Measurements from ENCODE around the gene KCNJ3.

KCNJ3 gene

DNA sequence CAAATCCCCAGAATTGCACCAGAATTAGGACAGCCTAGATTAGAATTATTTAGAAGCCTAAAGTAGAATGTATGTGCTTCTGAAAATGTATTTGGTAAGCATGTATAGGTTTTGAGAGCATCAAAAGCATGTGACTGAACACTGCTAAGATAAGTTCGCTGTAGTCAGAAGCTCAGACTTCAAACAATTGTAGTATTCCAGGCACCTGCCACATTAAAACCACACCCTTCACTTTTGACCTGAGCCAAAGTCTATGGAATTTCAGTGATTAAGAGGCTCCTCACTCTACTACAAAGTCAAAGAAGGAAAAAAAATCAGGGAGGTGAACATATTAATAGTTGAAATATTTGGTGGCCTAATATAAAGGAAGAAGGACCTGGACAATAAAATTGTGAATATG lies 8.2 kb downstream of the KCNJ3 start:
- no peak for DNase-seq (ENCODE audit: low read depth)

DNA sequence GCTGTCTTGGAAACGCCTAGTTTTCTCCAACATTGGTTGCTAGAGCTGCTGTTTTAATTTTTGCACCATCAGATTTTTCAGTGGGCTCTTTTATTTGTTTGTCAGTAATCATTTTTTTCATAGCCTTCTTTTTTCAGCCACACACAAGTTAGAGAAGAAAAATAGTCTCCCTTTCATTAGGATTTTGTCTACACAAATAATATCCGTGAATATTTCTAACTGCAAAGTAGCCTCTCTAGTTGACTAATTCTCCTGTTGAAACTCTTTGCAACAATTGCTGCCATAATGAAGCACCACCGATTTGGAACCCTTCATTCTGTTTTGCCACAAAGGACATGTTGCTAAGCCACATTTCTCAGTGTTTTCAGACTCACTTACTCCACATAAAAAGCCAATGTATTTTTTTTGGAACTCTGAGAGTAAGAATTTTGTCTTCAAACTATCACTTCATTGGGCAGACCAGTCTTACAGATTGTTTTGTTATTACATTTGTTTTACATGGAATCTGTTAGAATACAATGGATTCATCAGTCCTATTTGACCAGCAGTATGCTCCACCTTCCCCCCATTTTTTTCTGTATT lies 9.6 kb downstream of the KCNJ3 start:
- no peak for DNase-seq (ENCODE audit: low read depth)

DNA sequence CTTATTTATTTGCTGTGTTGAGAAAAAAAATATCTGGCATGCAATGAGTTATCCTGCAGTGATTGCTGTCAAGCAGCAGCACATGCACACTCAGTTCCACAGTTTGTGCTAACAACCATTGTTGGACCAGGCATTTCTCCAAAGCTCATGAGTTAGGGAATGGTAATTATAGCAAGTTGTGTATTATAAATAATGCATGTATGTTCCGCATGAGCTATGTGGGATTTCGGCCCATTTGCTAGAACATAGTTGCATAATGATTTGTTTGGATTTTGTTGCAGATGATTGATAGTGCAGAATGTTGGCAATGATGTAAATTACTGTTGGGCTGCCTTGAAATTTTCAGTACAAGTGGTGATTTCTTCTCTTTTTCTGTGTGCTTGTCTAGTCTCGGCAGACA lies 10.7 kb downstream of the KCNJ3 start:
- DNase-seq (ENCODE audit: low read depth): no peak

DNA sequence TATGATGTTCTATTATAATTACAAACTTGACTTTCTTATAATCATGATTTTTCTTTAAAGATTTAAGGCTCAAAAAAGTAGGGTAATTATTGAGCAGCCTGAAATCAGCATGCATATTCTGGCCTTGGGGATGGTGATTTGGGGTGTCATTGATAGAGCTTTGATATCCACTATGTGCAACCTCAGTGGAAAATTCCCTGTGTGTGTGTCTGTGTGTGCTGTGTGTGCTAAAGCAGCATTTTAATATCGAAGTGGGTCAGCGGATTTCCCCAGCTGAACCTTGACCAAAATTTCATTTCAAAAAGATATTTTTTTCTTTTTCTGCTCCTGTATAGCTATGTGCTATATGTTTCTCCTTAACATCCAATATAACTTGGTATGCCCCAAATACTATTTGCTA lies 11.6 kb downstream of the KCNJ3 start:
- DNase-seq (ENCODE audit: low read depth): no peak

DNA sequence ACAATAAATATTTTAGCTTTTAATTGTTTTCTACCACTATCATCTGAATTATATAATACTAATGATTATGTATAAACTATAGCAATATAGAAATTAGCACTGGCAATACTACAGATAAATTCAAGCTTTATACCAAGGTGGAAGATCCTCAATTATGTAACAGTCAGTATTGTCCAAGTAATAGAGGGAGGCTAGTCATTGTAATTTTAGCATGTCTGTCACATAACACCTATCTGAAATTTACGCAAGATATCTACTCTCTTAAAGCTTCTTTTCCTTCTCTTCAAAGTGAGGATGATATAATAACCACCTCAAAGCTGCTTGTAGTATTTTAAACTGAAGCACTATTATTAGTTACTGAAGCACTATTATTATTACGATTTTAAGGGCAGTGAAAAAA lies 12.2 kb downstream of the KCNJ3 start:
- no peak for DNase-seq (ENCODE audit: low read depth)

DNA sequence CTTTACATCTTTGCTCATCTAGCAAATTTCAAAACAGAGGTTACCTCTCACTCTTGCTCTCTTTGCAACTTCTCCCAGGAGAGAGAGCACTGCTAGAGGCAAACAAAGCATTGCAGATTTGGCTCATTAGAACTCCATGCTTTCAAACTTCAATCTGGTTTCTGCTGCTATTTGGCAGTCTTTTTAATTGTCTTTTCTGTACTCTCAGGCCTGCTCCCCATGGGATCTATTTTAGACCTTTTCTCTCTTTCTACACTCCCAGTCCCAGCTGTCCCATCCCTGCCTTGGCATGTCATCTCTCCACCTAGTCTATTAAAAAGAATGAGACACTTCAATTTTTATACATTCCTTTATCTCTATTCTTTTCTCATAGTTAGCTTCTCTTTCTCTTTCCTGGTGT lies 15.2 kb downstream of the KCNJ3 start:
- DNase-seq (ENCODE audit: low read depth): no peak

DNA sequence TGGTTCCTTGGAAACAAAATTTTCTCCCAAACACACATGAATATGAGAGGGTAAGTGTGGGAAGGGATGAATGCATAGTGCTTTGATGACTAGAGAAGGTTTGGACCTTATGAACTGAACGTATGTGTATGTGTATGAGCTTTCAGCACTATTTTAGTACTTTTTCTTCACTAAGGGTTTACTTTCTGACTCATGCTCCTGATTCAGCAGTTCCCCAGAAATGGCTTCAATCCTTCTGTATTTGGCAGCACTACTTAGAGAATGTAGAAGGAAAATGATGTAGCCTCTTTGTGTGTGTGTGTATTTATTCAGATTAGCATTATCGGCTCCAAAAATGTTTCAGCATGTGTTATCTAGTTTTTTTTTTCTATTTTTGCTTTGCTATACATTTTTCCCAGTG lies 22.2 kb downstream of the KCNJ3 start:
- no peak for DNase-seq (ENCODE audit: low read depth)

DNA sequence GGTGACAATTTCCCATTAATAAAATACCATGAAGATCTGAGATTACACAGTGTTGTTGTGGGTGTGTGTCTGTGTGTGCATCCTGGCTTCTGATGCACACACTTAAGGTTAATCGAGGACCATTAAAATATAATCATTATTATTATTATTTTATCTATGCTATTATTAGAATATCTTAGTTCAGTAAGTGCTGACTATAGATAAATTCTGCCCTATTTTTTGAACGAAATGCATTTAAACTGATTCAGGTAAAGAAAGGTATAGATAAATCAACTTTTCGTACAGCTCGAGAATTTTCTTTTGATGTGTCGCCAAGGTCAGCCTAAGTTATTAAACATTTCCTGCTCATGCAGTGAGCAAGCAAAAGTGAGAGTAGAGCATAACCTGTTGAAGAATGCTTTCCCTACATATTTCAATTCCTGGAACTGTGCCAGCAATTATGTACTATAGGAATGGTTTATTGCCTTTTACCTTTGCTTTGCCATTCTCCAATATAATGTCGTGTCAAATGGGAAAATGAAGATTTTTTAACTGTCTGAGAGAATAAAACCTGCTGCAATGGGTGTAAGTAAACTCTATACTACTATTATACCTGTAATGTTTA lies 25.8 kb downstream of the KCNJ3 start:
- no peak for DNase-seq (ENCODE audit: low read depth)

DNA sequence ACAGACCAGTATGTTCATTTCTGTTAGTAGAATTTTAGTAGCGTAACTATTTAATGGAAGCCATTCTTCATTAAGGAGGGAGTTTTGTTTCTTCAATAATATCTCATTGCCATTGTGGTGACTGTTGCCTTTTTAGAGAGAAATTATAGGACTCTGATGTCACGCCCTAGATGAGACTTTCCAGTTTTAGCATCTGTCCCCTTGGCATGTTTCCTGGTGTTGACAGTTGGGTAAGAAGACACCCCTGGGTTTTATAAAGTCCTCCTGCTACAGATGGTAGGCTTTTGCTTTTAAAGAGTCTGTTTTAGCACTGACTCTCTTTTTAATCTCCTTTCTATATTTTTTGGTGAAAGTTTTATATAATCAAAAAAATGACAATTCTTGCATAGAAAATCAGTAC lies 41.9 kb downstream of the KCNJ3 start:
- no peak for DNase-seq (ENCODE audit: low read depth)

DNA sequence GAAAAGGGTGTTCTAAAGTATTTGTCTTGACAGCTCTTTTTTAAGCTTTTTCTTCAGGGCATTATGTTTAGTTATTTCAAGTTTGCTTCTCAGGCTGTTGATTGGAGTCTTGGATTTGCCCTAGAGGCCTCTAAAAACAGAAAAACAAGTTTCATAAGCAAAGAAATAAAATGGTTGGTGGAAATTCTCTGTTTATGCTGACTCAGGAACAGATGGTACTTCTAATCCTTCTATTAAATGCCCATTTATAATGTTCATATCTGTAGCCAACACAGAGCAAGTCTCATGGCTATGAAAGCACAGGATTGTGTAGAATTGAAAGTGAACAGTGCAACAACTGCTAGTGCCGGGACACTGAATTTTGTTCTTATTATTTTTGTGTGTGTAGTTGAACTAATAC lies 60.4 kb downstream of the KCNJ3 start:
- DNase-seq (ENCODE audit: low read depth): no peak

DNA sequence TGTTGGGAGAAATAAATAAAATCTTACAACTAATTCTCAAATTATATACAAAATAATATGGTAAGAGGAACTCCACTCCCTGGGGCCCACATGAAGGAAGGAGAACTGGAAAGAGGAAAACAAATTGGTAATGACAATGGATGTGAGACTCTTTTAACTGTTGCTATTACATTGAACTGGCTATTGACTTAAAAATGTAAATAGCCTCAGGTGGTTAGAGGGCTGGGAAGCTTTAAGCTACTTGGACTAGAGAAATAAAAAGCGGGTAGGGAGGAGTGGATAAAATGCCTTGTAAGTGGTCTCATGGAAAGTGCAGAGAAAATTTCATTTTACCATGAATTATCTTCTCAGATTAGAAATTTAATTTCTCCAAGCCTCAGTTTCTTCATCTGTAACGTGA lies 64.1 kb downstream of the KCNJ3 start:
- DNase-seq (ENCODE audit: low read depth): no peak

DNA sequence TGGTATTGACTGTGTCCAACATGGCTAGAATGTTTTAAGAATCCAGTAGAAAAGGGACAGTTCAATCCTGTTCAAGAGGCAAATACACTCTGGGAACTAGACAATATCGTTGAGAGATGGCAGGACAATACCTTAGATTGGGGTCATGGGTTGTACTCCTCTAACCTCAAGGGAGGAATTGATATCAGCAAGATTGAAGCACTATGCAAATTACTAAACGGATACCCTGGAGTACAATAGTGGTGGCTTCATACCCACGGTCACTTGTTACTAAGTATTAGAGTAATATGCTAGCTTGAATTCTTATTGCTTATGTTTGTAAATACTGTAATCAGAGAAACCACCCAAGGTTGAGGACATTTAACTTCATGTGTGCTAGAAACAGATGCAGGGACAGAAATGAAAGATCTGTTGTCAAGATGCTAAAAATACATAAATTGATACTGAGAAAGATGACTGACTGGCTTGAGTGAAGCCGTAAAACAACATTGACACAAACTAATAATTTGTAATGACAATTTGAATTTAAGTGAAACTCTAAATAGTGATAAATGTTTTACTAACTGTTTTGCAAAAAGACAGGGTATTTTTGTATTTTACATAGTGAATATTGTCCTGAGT lies 73.3 kb downstream of the KCNJ3 start:
- DNase-seq (ENCODE audit: low read depth): no peak

DNA sequence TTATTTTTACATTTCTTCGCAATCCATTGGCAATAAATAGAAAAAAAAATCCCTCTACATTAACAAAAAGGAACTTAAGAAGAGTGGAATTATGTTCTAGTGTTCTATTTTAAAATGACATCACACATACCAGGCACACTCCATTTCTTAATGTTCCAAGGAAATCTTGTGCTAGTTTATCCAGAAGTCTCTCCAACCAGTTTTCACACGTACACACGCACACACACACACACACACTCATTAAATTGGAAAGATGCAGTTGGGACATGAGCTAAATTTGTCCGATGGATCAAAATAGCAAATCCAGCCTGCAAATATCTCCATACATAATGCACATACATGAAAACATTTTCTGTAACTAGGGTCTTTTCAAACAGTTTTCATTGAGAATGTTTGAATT lies 78.3 kb downstream of the KCNJ3 start:
- no peak for DNase-seq (ENCODE audit: low read depth)

DNA sequence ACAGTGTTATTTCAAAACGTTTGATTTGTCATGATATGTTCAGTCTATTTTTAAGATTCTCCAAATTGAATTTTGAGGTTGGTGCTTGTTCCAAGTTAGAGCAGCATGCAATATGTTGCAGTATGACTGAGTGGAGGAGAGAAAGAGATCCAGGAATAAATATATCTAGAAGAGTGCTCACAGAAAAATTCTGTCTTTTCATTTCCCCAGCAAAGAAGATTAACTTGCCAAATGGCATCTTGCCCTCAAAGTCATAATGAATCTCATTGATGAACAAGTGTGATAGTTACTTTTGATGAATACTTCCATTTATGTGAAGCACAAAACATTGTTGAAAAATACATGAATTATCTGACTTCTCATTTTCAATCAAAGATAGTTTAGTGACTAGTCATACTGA lies 95.9 kb downstream of the KCNJ3 start:
- no peak for DNase-seq (ENCODE audit: low read depth)

DNA sequence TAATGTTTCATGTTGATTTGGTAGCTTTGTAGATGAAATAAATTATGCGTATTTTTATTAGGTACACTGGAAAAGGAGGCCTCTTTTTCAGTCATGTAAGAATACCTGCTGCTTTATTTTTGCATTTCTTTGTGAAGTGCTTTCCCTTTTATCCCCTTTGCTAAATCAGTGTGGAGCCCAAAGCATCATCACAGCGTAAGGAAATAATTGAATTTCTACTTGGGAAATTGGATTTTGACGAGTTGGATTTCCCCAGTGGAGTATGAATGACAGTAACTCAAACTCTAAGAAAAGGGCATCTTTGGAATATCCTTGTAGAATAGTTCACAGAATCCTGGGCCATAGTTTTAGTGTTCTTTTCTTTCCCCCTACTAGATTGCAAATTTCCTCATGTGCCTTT lies 97.2 kb downstream of the KCNJ3 start:
- DNase-seq (ENCODE audit: low read depth): no peak

DNA sequence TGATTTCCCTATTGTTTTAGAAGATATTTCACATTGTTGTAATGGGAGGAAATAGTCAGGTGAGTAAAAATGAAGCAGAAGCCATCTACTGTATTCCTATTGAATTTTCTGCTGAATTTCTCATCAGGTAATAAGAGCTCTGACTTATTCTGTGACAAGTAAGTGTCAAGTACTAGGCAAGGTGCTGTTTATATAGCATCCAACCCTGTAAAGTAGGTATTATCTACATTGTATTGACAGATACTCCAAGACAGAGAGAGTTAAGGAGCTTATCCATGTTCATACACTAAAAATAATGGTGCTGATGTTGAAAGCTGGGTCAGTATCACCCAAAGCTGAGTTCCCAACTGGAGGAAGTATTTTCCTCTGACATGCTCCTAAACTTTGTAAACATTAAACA lies 106.0 kb downstream of the KCNJ3 start:
- DNase-seq (ENCODE audit: low read depth): no peak

DNA sequence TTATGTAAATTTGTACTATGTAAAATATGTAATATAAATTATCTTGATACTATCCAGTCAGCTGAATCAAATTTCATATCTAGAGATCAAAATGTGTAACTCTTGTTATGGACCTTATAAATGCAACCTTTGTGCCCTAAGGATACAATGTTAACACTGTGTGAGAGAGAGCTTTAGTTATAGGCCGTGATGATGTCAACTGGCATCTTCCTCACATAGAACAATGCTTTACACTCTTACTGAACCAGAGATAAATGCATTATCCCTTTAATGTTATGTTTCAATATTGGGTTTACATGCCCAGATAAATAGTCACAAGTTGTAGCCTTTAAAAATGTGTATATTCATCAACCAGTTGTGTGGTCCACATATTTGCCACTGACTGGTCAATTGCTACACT lies 115.1 kb downstream of the KCNJ3 start:
- no peak for DNase-seq (ENCODE audit: low read depth)

DNA sequence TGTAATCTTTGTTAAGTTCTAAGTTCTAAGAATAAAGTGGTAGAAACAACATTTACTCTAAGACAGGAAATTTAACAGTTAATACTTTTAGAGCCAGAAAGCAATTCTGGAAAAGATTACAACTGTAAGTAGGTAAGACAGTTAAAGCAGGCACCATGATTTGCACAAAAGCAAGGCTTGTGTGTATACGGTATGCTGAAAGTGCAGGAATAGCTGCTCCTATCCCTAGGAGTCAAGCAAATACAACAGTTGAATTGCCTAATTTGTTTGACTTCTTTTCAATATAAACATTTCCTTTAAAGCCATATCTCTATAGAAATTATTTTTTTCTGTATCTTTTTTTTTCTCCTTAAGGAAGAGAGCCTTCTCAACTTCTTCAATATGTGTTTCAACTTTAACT lies 116.4 kb downstream of the KCNJ3 start:
- no peak for DNase-seq (ENCODE audit: low read depth)

DNA sequence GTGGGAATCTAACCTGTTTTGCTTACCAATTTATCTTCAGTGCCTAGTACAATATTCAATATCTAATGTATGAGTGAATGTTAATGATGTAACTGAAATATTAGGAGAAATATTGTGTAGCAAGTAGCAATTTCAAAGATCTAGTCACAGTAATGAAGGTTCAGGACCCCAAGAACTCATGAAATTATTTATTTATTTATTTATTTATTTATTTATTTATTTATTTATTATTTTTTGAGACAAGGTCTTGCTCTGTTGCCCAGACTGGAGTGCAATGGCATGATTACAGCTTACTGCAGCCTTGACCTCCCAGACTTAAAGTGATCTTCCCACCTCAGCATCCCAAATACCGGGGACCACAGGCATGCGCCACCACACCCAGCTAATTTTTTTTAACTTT lies 126.9 kb downstream of the KCNJ3 start:
- no peak for DNase-seq (ENCODE audit: low read depth)

DNA sequence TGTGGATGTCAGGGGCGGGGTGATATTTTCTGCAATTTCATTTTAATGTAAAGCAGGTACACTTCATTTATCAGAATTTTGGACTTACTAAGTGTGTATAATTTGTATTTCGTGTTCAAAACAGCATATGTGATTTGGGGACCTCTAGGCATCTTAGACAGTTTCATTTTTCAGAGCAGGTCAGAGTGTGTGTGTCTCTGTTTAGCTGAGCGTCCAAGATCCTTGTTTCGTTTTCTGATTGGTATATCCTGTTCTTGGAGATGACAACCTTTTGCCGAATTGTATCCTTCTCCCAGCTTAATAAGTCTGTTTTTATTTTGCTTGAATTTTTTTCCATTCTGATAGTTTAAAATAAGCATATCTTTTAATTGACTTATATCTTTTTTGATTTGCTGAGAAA lies 128.3 kb downstream of the KCNJ3 start:
- no peak for DNase-seq (ENCODE audit: low read depth)

DNA sequence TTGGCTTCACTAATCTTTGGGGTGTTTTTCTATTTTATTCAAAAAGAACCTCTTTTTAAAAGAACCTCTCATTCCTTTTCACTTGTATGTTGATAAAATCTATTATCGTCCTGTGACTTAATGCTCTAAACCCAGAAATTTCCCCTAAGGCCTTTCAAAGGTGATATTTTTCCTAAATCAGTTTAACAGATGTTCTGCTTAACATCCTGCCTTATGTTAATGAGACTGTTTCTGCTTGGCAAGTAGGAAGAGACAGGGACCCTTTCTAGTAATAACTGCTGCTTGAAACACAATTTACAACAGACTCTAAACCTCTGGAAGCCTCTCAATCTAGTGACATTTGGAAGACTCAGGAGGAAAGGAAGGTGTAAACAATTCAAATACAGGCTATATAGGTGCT lies 128.8 kb downstream of the KCNJ3 start:
- no peak for DNase-seq (ENCODE audit: low read depth)

DNA sequence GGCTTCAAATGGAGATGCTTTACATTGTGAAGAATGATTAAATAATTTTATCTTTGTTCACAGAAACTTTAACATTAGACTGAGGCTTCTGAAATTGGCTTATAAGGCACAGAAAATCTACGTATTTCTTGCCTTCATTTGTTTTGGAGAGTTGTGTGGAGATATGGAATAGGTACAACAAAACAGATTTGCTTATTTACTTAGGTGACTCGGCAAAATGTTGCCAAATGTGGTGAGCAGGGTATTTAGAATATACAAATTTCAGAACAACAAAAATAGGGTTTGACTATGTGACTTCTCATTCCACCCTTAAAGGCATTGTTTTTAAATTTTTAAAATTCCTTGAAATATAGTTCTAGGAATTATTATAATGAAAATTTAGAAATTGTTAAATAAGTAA lies 134.2 kb downstream of the KCNJ3 start:
- no peak for DNase-seq (ENCODE audit: low read depth)

DNA sequence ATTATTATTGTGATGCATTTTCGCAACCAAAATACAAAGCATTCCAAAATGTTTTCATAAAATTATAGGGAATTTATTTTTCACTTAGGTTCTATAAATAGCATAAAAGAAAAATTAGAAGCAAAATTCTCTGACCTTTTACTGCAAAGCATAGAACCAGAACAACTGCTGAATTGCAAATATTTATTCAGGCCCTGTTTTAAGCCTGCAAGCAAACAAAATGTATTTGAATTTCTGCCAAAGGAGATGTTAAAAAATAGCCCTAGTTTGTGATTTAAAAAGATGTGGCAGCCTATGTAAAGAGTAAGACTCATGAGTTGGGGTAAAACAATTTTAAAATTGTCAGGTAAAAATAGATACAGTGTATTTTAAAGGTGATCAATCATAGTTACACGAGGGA lies 138.1 kb downstream of the KCNJ3 start:
- no peak for DNase-seq (ENCODE audit: low read depth)

DNA sequence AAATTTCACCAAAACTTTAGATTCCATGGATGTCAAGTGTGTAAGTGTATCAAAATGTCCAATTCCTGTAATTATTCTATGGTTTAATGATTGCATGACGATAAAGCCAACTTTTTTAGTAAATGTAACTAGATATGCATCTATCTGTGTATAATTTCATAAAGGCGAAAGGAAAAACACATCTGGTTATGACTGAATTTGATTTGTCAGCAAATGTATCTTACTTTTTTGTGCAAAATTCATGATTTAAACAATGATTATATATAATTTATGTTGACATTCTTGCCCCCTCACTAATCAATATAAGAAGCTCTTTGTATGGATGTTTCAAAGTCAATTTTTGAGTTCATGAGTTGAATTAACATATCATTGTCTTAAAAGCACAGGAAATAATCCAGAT lies 138.5 kb downstream of the KCNJ3 start:
- DNase-seq (ENCODE audit: low read depth): no peak
